ENCODE measurements around the gene CHMP3.

DNA sequence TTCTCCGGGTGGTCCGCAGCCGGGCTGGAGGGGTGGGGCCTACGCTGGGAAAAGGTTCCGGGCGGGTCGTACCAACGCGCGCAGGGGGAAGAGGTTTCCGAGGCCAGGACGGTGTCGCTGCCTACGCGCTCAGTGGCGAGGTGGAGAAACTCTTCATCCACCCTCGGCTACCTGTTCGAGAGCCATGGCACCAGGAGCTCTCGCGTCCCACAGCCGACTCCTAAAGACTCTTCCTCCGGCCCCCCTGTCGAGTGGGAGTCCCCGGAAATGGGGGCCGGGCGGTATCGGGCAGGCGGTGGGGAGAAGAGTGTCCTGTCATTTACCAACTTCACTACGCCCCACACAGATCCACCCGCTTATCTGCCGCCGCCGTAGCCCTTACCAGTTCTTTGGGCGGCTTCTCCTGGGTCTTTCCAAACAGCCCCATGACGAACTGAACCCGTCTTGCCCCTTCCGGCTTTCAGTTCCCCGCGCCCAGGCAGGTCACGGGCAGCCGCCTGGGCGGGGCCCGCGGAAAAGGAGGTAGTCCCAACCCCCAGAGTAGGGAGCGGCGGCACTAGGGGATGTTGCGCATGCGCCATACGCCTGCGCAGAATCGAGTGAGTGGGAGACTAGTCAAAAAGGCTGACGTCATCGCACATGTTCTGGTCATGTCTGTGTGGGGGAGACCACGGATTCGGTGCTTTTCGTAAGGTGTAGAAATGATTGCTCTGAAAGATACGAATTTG is at the start of gene CHMP3:
- TF ChIP-seq, protein P1, sequence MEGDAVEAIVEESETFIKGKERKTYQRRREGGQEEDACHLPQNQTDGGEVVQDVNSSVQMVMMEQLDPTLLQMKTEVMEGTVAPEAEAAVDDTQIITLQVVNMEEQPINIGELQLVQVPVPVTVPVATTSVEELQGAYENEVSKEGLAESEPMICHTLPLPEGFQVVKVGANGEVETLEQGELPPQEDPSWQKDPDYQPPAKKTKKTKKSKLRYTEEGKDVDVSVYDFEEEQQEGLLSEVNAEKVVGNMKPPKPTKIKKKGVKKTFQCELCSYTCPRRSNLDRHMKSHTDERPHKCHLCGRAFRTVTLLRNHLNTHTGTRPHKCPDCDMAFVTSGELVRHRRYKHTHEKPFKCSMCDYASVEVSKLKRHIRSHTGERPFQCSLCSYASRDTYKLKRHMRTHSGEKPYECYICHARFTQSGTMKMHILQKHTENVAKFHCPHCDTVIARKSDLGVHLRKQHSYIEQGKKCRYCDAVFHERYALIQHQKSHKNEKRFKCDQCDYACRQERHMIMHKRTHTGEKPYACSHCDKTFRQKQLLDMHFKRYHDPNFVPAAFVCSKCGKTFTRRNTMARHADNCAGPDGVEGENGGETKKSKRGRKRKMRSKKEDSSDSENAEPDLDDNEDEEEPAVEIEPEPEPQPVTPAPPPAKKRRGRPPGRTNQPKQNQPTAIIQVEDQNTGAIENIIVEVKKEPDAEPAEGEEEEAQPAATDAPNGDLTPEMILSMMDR (conservative IDR thresholded peaks at IDR 0.05 in 1 of 2, IDR thresholded peaks at IDR 0.05 in 1 of 2; ENCODE audit: low read depth in 1 of 2, low read length in 2 of 2): no peak
- no peak for TF ChIP-seq EZH2 (IDR thresholded peaks at IDR 0.05; ENCODE audit: low read length, missing control alignments)
